ENCODE data around the gene NUDC. TPM values are rescaled to one million over a fixed set of nuclear protein-coding genes. Genes with fewer than 3 reads are reported as not detected.
"Not testable (repeated sequence)": the region's sequence is repeated elsewhere in the genome, so short reads cannot be mapped to it uniquely, and the experiment has no call there.

NUDC gene
- polyA plus RNA-seq, 1 experiment: 54.1 TPM

DNA sequence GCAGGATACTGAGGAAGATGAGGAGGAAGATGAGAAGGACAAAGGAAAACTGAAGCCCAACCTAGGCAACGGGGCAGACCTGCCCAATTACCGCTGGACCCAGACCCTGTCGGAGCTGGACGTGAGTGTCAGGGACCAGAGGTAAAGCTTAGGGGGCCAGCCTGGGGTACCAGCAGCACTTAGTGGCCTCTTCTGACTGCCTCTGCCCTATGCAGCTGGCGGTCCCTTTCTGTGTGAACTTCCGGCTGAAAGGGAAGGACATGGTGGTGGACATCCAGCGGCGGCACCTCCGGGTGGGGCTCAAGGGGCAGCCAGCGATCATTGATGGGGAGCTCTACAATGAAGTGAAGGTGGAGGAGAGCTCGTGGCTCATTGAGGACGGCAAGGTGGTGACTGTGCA is 21.1 kb downstream of the NUDC start:
- ChIA-PET CTCF (interaction anchor here (0.6 kb wide), 2 partner anchors 24 to 70 kb away, joined by 3 read pairs; no protein-coding TSS in a partner anchor), POLR2A (no interaction called here)
- DNase-seq (ENCODE audit: low read depth, low spot score): no peak

DNA sequence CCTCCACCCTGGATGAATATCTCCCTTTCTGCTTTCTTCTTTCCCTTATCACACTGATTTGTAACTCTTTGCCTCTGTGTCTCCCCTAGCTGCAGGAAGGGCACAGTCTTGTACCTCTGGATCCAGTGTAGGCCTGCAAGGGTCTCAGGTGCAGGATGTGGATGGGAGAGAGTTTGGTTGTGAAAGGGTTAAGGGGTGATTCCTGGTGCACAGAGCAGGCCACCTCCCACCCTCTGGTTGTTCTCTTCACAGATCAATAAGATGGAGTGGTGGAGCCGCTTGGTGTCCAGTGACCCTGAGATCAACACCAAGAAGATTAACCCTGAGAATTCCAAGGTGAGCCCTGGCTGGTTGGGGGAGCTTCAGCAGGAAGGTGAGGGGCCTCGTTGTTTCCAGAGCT is 23.6 kb downstream of the NUDC start:
- Histone ChIP-seq H3K4me3 (ENCODE audit: low read depth, low read length) (no peak overlapping the region), H3K27me3 (ENCODE audit: control insufficient read depth, insufficient read depth, low read length) (no peaks in the 10 kb centered on the region), H3K27ac (ENCODE audit: low read depth, low read length) (no peak overlapping the region), H3K9me3 (ENCODE audit: control insufficient read depth, insufficient read depth, low read length) (no peaks in the 10 kb centered on the region)
- POLR2A ChIA-PET: no interaction called here
- DNase-seq (ENCODE audit: low read depth, low spot score): no peak
- no peak for TF ChIP-seq CTCF (IDR thresholded peaks at IDR 0.05; ENCODE audit: low read depth, low read length)
- CTCF ChIA-PET: no interaction called here

More for the DNA sequence above, 21.1 kb downstream of the NUDC start:
- H3K27me3 ChIP-seq (ENCODE audit: control insufficient read depth, insufficient read depth, low read length): no peaks in the 10 kb centered on the region
- H3K4me3 ChIP-seq (ENCODE audit: low read depth, low read length): no peak overlapping the region
- H3K27ac ChIP-seq (ENCODE audit: low read depth, low read length): no peak overlapping the region
- H3K9me3 ChIP-seq (ENCODE audit: control insufficient read depth, insufficient read depth, low read length): no peaks in the 10 kb centered on the region
- TF ChIP-seq CTCF (IDR thresholded peaks at IDR 0.05; ENCODE audit: low read depth, low read length): no peak

DNA sequence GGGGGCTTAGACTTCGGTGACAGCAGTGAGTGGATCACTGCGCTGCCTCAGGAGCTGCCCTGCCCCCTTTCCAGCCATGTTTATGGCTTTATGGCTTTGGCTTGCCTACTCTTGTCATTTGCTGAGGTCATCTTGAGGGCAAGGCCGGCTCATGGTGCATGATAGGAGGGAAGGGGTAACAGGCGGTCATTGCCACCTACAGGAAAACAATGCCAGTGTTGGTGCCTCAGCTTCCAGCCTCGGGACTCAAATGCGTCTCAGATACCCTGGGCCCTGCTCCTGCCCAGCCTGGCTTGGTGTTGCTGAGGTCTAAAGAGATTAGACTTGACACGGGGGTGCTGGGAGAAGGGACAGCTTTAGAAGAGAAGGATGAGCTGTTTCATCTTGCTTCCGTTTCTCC is 24.2 kb downstream of the NUDC start:
- no peak for DNase-seq (ENCODE audit: low read depth, low spot score)
- TF ChIP-seq CTCF (IDR thresholded peaks at IDR 0.05; ENCODE audit: low read depth, low read length): no peak
- H3K4me3 ChIP-seq (ENCODE audit: low read depth, low read length): no peak overlapping the region
- ChIA-PET CTCF (no interaction called here), POLR2A (no interaction called here)
- no peaks in the 10 kb centered on the region for H3K27me3 ChIP-seq (ENCODE audit: control insufficient read depth, insufficient read depth, low read length)
- H3K9me3 ChIP-seq (ENCODE audit: control insufficient read depth, insufficient read depth, low read length): no peaks in the 10 kb centered on the region
- H3K27ac ChIP-seq (ENCODE audit: low read depth, low read length): no peak overlapping the region

- POLR2A ChIA-PET: interaction anchor here (1.9 kb wide), 1 partner anchor 8 kb away, joined by 5 read pairs; no protein-coding TSS in a partner anchor
- no peak for TF ChIP-seq CTCF (IDR thresholded peaks at IDR 0.05; ENCODE audit: low read depth, low read length)
- Histone ChIP-seq H3K9me3 (ENCODE audit: control insufficient read depth, insufficient read depth, low read length) (no peaks in the 10 kb centered on the region), H3K27me3 (ENCODE audit: control insufficient read depth, insufficient read depth, low read length) (no peaks in the 10 kb centered on the region), H3K27ac (ENCODE audit: low read depth, low read length) (no peak overlapping the region), H3K4me3 (ENCODE audit: low read depth, low read length) (no peak overlapping the region)
- CTCF ChIA-PET: no interaction called here
- DNase-seq (ENCODE audit: low read depth, low spot score): no peak
Observed at GRCh38 chr1:26946270-26946669, 24.7 kb downstream of the NUDC start.

- H3K27ac ChIP-seq (ENCODE audit: low read depth, low read length); H3K4me3 ChIP-seq (ENCODE audit: low read depth, low read length); H3K27me3 ChIP-seq (ENCODE audit: control insufficient read depth, insufficient read depth, low read length); H3K9me3 ChIP-seq (ENCODE audit: control insufficient read depth, insufficient read depth, low read length); CTCF ChIA-PET; POLR2A ChIA-PET; DNase-seq (ENCODE audit: low read depth, low spot score): not testable (repeated sequence)
Observed at GRCh38 chr1:26948725-26949057, 27.1 kb downstream of the NUDC start.

Measured in AG04450 (cell line).